Daoy (cell line): Measurements from ENCODE around the gene THUMPD3. TPM values are rescaled to one million over a fixed set of nuclear protein-coding genes. Genes with fewer than 3 reads are reported as not detected.
A peak's percentile ranks its signal among the peaks of the same experiment; 100 is the strongest.

ENCODE experiments used
- DNase-seq: peaks from one replicate; pipeline ENCODE4 v3.0.0-alpha.2; 2015; ENCODE audit warnings: low read depth
- total RNA-seq: library from RNA; depleted of rRNA; stranded (reverse); fragments of >200 nt; shearing (Covaris generic); gene quantifications from 2 replicates; pipeline ENCODE4 v1.2.3, GENCODE V29; 2014; rRNA removed

THUMPD3 gene
- 65.4 and 67.9 TPM in 2 replicates for total RNA-seq

GRCh38 chr3:9362731-9363530 lies at the start of gene THUMPD3:
THUMPD3 (plus strand) TSS chr3:9363054; CDS start chr3:9365069, 2,015 bp downstream.
- peak; percentile 95 for DNase-seq

GRCh38 chr3:9314796-9315195 lies 48.1 kb upstream of the THUMPD3 start:
- DNase-seq, result no peak

GRCh38 chr3:9316881-9317361 lies 45.9 kb upstream of the THUMPD3 start:
- DNase-seq, result peak; percentile 50

- no peak for DNase-seq
These were observed 40.1 kb upstream of the THUMPD3 start for GRCh38 chr3:9322780-9323179.

- no peak for DNase-seq
These were observed 37.9 kb upstream of the THUMPD3 start for GRCh38 chr3:9324944-9325343.

- DNase-seq, result no peak
These were observed 35.3 kb upstream of the THUMPD3 start for GRCh38 chr3:9327578-9327977.

- DNase-seq, result no peak
These were observed 32.6 kb upstream of the THUMPD3 start for GRCh38 chr3:9330166-9330703.

GRCh38 chr3:9331171-9331570 lies 31.7 kb upstream of the THUMPD3 start:
- DNase-seq, result no peak

GRCh38 chr3:9332250-9333030 lies 30.4 kb upstream of the THUMPD3 start:
- DNase-seq, result no peak

- no peak for DNase-seq
These were observed 22.9 kb upstream of the THUMPD3 start for GRCh38 chr3:9339761-9340471.

- peak; percentile 61 for DNase-seq
These were observed 22.4 kb upstream of the THUMPD3 start for GRCh38 chr3:9340472-9340902.

- DNase-seq, result no peak
These were observed 20.2 kb upstream of the THUMPD3 start for GRCh38 chr3:9342696-9343095.

GRCh38 chr3:9343115-9343514 lies 19.7 kb upstream of the THUMPD3 start:
- no peak for DNase-seq

- no peak for DNase-seq
These were observed 17.8 kb upstream of the THUMPD3 start for GRCh38 chr3:9345041-9345440.

- no peak for DNase-seq
These were observed 16.7 kb upstream of the THUMPD3 start for GRCh38 chr3:9346141-9346540.

GRCh38 chr3:9347081-9347480 lies 15.8 kb upstream of the THUMPD3 start:
- DNase-seq, result no peak

GRCh38 chr3:9347887-9348286 lies 15.0 kb upstream of the THUMPD3 start:
- DNase-seq, result peak; percentile 19

- DNase-seq, result peak; percentile 75
These were observed 13.3 kb upstream of the THUMPD3 start for GRCh38 chr3:9349321-9350117.

GRCh38 chr3:9351709-9352126 lies 11.1 kb upstream of the THUMPD3 start:
- DNase-seq, result no peak

- DNase-seq, result peak; percentile 51
These were observed 9.7 kb upstream of the THUMPD3 start for GRCh38 chr3:9352917-9353752.
